ENCODE results near the gene CCDC40.

CCDC40 gene

GRCh38 chr17:80008383-80008840, 28.0 kb upstream of the CCDC40 start:
- DNase-seq (ENCODE audit: insufficient read length, low spot score), result peak; percentile 85
- FAIRE-seq, result no peak
- TF ChIP-seq CTCF (IDR thresholded peaks at IDR 0.05; ENCODE audit: insufficient read depth, missing control alignments), result peak; percentile 92

GRCh38 chr17:80008848-80009247, 27.6 kb upstream of the CCDC40 start:
- TF ChIP-seq CTCF (IDR thresholded peaks at IDR 0.05; ENCODE audit: insufficient read depth, missing control alignments), result no peak
- DNase-seq (ENCODE audit: insufficient read length, low spot score) (no peak), FAIRE-seq (no peak)

GRCh38 chr17:80009391-80010282, 26.8 kb upstream of the CCDC40 start:
- FAIRE-seq (no peak), DNase-seq (ENCODE audit: insufficient read length, low spot score) (no peak)
- TF ChIP-seq CTCF (IDR thresholded peaks at IDR 0.05; ENCODE audit: insufficient read depth, missing control alignments), result no peak

- FAIRE-seq (no peak), DNase-seq (ENCODE audit: insufficient read length, low spot score) (no peak)
- TF ChIP-seq CTCF (IDR thresholded peaks at IDR 0.05; ENCODE audit: insufficient read depth, missing control alignments), result no peak
Measured at GRCh38 chr17:80010283-80010858, 26.1 kb upstream of the CCDC40 start.

GRCh38 chr17:80011989-80012555, 24.4 kb upstream of the CCDC40 start:
- FAIRE-seq, result no peak
- no peak for TF ChIP-seq CTCF (IDR thresholded peaks at IDR 0.05; ENCODE audit: insufficient read depth, missing control alignments)
- DNase-seq (ENCODE audit: insufficient read length, low spot score), result no peak

- TF ChIP-seq CTCF (IDR thresholded peaks at IDR 0.05; ENCODE audit: insufficient read depth, missing control alignments), result no peak
- DNase-seq (ENCODE audit: insufficient read length, low spot score), result no peak
- FAIRE-seq, result no peak
Measured at GRCh38 chr17:80012765-80013741, 23.4 kb upstream of the CCDC40 start.
